Endothelial cell of umbilical vein (primary cell): Measurements from ENCODE around the gene SULT1A2. TPM values are rescaled to one million over a fixed set of nuclear protein-coding genes. Genes with fewer than 3 reads are reported as not detected.

Experiments
- BruUV-seq: library from RNA; stranded (reverse); fragments of 400-500 nt; replicated peaks from 2 replicates; lab custom pipeline; 2021; lab: Mats Ljungman, UMichigan
- CTCF ChIA-PET: fragments of 300-600, 350-600 bp; sonication (Branson Sonifier 250); formaldehyde crosslinking; loops from one replicate; lab custom pipeline; 2021; ENCODE audit warnings: antibody characterized with exemption, inconsistent platforms; lab: Charles Lee
- POLR2A ChIA-PET: fragments of 300-600, 350-600 bp; sonication (Branson Sonifier 250); formaldehyde crosslinking; loops from one replicate; lab custom pipeline; 2021; ENCODE audit warnings: antibody characterized with exemption, inconsistent platforms; lab: Charles Lee
- DNase-seq: peaks from one replicate; pipeline ENCODE4 v3.0.0-alpha.2; 2011; ENCODE audit warnings: low read depth, low spot score
- FAIRE-seq: peaks from 2 replicates; lab custom pipeline; 2011; peaks lifted over from hg19 to GRCh38; lab: Jason Lieb, UNC
- H2AFZ ChIP-seq: 2 replicates; pipeline ENCODE4 v1.6.0; 2012; ENCODE audit warnings: low read depth, low read length, control low read depth, inconsistent platforms
- H3K27ac ChIP-seq: 2 replicates; pipeline ENCODE4 v1.5.1; 2011; ENCODE audit warnings: low read depth, mild to moderate bottlenecking, control low read depth, low read length, moderate library complexity; ENCODE audit not compliant: insufficient read depth
- H3K27me3 ChIP-seq, 2 experiments: 2 replicates each; pipeline versions ENCODE4 v1.6.0 to v1.6.1; 2011; ENCODE audit warnings: low read length in 2 of 2, mixed read lengths in 1 of 2; ENCODE audit not compliant: control insufficient read depth in 2 of 2, insufficient read depth in 2 of 2
- H3K36me3 ChIP-seq, 2 experiments: 2 replicates in 1 of 2; 3 replicates in 1 of 2; pipeline ENCODE4 v1.5.1; 2011; ENCODE audit warnings: low read length in 2 of 2, mild to moderate bottlenecking in 1 of 2, moderate library complexity in 1 of 2; ENCODE audit not compliant: control insufficient read depth in 2 of 2, insufficient read depth in 2 of 2; ENCODE audit errors: extremely low read depth in 1 of 2
- H3K4me1 ChIP-seq: 3 replicates; pipeline ENCODE4 v1.5.1; 2011; ENCODE audit warnings: mild to moderate bottlenecking, low read length; ENCODE audit not compliant: control insufficient read depth, insufficient read depth; ENCODE audit errors: extremely low read depth
- H3K4me2 ChIP-seq: 2 replicates; pipeline ENCODE4 v1.6.1; 2011; ENCODE audit warnings: low read length, control low read depth, mixed read lengths; ENCODE audit not compliant: insufficient read depth
- H3K4me3 ChIP-seq, 3 experiments: fragments of 200-600 bp in 1 of 3; sonication (generic), shearing (Covaris generic) in 1 of 3; replicated peaks in 1 of 3; 2 replicates each; pipeline ENCODE4 v1.5.1; 2011 to 2016; ENCODE audit warnings: control low read depth in 3 of 3, low read length in 3 of 3, mild to moderate bottlenecking in 2 of 3, inconsistent platforms in 1 of 3, low read depth in 1 of 3, moderate library complexity in 1 of 3; ENCODE audit not compliant: insufficient read depth in 1 of 3
- H3K79me2 ChIP-seq: 2 replicates; pipeline ENCODE4 v1.6.0; 2012; ENCODE audit warnings: low read length, inconsistent platforms; ENCODE audit not compliant: control insufficient read depth, insufficient read depth
- H3K9ac ChIP-seq: replicated peaks from 2 replicates; pipeline ENCODE3; 2011; ENCODE audit warnings: low read length, control low read depth; ENCODE audit not compliant: insufficient read depth; ENCODE audit errors: extremely low read depth
- H3K9me1 ChIP-seq: replicated peaks from 3 replicates; pipeline ENCODE4 v1.6.0; 2011; ENCODE audit warnings: mild to moderate bottlenecking, low read length; ENCODE audit not compliant: control insufficient read depth, insufficient read depth; ENCODE audit errors: extremely low read depth
- H3K9me3 ChIP-seq: replicated peaks from 2 replicates; pipeline ENCODE4 v1.5.1; 2012; ENCODE audit warnings: low read length, inconsistent platforms; ENCODE audit not compliant: control insufficient read depth, insufficient read depth
- H4K20me1 ChIP-seq: replicated peaks from 2 replicates; pipeline ENCODE3; 2011; ENCODE audit warnings: mild to moderate bottlenecking, low read length; ENCODE audit not compliant: control insufficient read depth, insufficient read depth; ENCODE audit errors: extremely low read depth
- EZH2 ChIP-seq: IDR thresholded peaks from 2 replicates; pipeline ENCODE4 v1.6.1; 2012; ENCODE audit warnings: borderline replicate concordance, low read depth, mild to moderate bottlenecking, moderate library complexity, low read length, inconsistent platforms; ENCODE audit not compliant: severe bottlenecking
- FOS ChIP-seq: IDR thresholded peaks from 2 replicates; pipeline ENCODE4 v1.6.1; 2011; ENCODE audit warnings: mild to moderate bottlenecking, low read length, moderate library complexity, borderline replicate concordance; ENCODE audit not compliant: insufficient read depth
- GATA2 ChIP-seq: IDR thresholded peaks from 2 replicates; pipeline ENCODE4 v1.7.0; 2011; ENCODE audit warnings: low read depth, mild to moderate bottlenecking, moderate library complexity, mixed read lengths, low read length; ENCODE audit not compliant: insufficient read length, insufficient read depth
- JUN ChIP-seq: IDR thresholded peaks from 2 replicates; pipeline ENCODE4 v1.6.1; 2011; ENCODE audit warnings: borderline replicate concordance, low read depth; ENCODE audit not compliant: insufficient read length, insufficient read depth
- MYC ChIP-seq: IDR thresholded peaks from one replicate; pipeline ENCODE4 v1.6.1; 2011; ENCODE audit warnings: mild to moderate bottlenecking, low read depth, low read length
- POLR2A ChIP-seq: IDR thresholded peaks from 2 replicates; pipeline ENCODE4 v1.6.1; 2012; ENCODE audit warnings: low read depth, mild to moderate bottlenecking, control low read depth, low read length
- POLR2AphosphoS5 ChIP-seq: IDR thresholded peaks from 2 replicates; pipeline ENCODE4 v1.6.1; 2012; ENCODE audit warnings: low read depth, mild to moderate bottlenecking, control low read depth, low read length, moderate library complexity; ENCODE audit not compliant: insufficient read depth
- dilution Hi-C: fragments of 300-500 bp; cut with MboI; formaldehyde crosslinking; loops from one replicate; pipeline ENCODE4 v1.15.0; 2019; ENCODE audit warnings: low sequenced_read_pairs; ENCODE audit not compliant: extremely low pct_ligation_motif_present
- intact Hi-C: fragments of 100-400 bp; cut with micrococcal nuclease; formaldehyde crosslinking; loops from one replicate; pipeline ENCODE4 v1.10.0; 2022
- polyA plus RNA-seq, 4 experiments: library from polyadenylated mRNA; depleted of rRNA in 3 of 4; stranded (reverse) in 3 of 4; unstranded in 1 of 4; fragments of >200 nt; gene quantifications; 2 replicates each; pipeline versions ENCODE4 v1.2.1 to v1.2.3, GENCODE V29; 2011 to 2012; ENCODE audit warnings: missing spikeins in 1 of 4
- total RNA-seq: library from RNA; stranded (reverse); gene quantifications from 2 replicates; pipeline ENCODE4 v1.2.3, GENCODE V29; 2021
- TF ChIP-seq, protein P1 (sequence below): IDR thresholded peaks from 2 replicates; pipeline ENCODE4 v1.6.1; 2011; ENCODE audit not compliant: insufficient read depth, insufficient read length
- TF ChIP-seq, protein P2 (sequence below), 2 donors: IDR thresholded peaks; 1 replicate in 1 of 2; 2 replicates in 1 of 2; pipeline ENCODE4 v1.5.1; 2011; ENCODE audit warnings: low read length in 2 of 2, mild to moderate bottlenecking in 2 of 2, moderate library complexity in 2 of 2, control low read depth in 1 of 2, inconsistent platforms in 1 of 2, low read depth in 1 of 2; ENCODE audit not compliant: insufficient read depth in 1 of 2; ENCODE audit errors: extremely low read depth in 1 of 2

Gene SULT1A2
- total and polyA plus RNA-seq, 2 donors (not counting 3 experiments of a cell fraction or from before 2014, with no cell fraction given) = not detected

DNA sequence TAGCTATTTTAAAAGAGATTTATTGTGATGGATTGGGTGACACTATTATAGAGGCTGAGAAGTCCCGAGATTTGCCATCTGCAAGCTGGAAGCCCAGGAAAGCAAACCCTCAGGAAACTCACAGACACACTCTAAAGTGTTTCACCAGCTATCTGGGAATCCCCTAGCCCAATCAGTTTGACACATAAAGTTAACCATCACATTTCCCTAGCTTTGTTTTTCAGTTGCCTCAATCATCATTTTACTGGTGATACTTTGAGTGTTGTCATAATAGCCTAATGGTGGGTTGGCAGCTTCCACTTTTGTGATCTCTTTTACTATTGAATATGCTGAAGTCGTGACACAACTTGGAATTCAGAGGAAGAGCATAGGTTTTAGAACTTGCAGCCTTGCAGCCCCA is 41.3 kb downstream of the SULT1A2 start:
- H3K4me3 ChIP-seq = no peak overlapping the region
- no peak overlapping the region for H3K9ac ChIP-seq
- no peaks in the 10 kb centered on the region for H3K27me3 ChIP-seq
- H4K20me1 ChIP-seq = no peaks in the 10 kb centered on the region
- POLR2A ChIA-PET = interaction anchor here (0.6 kb wide), 1 partner anchor 10 kb away, joined by 4 read pairs; no protein-coding TSS in a partner anchor
- H3K4me1 ChIP-seq = peaks cover 5% of the 10 kb centered on the region
- no peak overlapping the region for H2AFZ ChIP-seq
- no peaks in the 10 kb centered on the region for H3K9me3 ChIP-seq
- no peak for TF ChIP-seq EZH2
- TF ChIP-seq, protein P1, sequence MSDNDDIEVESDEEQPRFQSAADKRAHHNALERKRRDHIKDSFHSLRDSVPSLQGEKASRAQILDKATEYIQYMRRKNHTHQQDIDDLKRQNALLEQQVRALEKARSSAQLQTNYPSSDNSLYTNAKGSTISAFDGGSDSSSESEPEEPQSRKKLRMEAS = no peak
- TF ChIP-seq POLR2A = no peak
- no peak for TF ChIP-seq POLR2AphosphoS5
- TF ChIP-seq GATA2 = no peak
- TF ChIP-seq JUN = no peak
- no peak for TF ChIP-seq MYC
- no peak for TF ChIP-seq FOS
- TF ChIP-seq, protein P2, sequence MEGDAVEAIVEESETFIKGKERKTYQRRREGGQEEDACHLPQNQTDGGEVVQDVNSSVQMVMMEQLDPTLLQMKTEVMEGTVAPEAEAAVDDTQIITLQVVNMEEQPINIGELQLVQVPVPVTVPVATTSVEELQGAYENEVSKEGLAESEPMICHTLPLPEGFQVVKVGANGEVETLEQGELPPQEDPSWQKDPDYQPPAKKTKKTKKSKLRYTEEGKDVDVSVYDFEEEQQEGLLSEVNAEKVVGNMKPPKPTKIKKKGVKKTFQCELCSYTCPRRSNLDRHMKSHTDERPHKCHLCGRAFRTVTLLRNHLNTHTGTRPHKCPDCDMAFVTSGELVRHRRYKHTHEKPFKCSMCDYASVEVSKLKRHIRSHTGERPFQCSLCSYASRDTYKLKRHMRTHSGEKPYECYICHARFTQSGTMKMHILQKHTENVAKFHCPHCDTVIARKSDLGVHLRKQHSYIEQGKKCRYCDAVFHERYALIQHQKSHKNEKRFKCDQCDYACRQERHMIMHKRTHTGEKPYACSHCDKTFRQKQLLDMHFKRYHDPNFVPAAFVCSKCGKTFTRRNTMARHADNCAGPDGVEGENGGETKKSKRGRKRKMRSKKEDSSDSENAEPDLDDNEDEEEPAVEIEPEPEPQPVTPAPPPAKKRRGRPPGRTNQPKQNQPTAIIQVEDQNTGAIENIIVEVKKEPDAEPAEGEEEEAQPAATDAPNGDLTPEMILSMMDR (IDR thresholded peaks at IDR 0.05; ENCODE audit: extremely low read depth in 1 of 2, insufficient read depth in 1 of 2, low read depth in 1 of 2, low read length in 2 of 2) = no peak
- dilution Hi-C loops (no loop called here), intact Hi-C loops (no loop called here)
- no peaks in the 10 kb centered on the region for H3K36me3 ChIP-seq
- no peak overlapping the region for H3K27ac ChIP-seq
- FAIRE-seq (peak; percentile 21), DNase-seq (no peak)
- CTCF ChIA-PET = no interaction called here
- no peaks in the 10 kb centered on the region for H3K9me1 ChIP-seq
- no TSS peak for BruUV-seq
- H3K79me2 ChIP-seq = no peaks in the 10 kb centered on the region
- no peak overlapping the region for H3K4me2 ChIP-seq
